ENCODE data around the gene DAZAP1. TPM values are rescaled to one million over a fixed set of nuclear protein-coding genes. Genes with fewer than 3 reads are reported as not detected.

The DAZAP1 gene
- total RNA-seq, 1 experiment from 2014 or later: 115 TPM

GRCh38 chr19:1393841-1394240, 13.5 kb upstream of the DAZAP1 start:
- DNase-seq (ENCODE audit: low read depth): no peak

- DNase-seq (ENCODE audit: low read depth): no peak
These were observed 12.9 kb upstream of the DAZAP1 start for GRCh38 chr19:1394252-1395193.

- DNase-seq (ENCODE audit: low read depth): no peak
These were observed 12.0 kb upstream of the DAZAP1 start for GRCh38 chr19:1395194-1396018.

- peak; percentile 53 for DNase-seq (ENCODE audit: low read depth)
These were observed 11.2 kb upstream of the DAZAP1 start for GRCh38 chr19:1396019-1396767.

GRCh38 chr19:1396768-1397679, 10.4 kb upstream of the DAZAP1 start:
- no peak for DNase-seq (ENCODE audit: low read depth)

- DNase-seq (ENCODE audit: low read depth): no peak
These were observed 9.5 kb upstream of the DAZAP1 start for GRCh38 chr19:1397838-1398237.

GRCh38 chr19:1399079-1399478, 8.3 kb upstream of the DAZAP1 start:
- DNase-seq (ENCODE audit: low read depth): no peak

GRCh38 chr19:1399745-1400144, 7.6 kb upstream of the DAZAP1 start:
- DNase-seq (ENCODE audit: low read depth): no peak

- DNase-seq (ENCODE audit: low read depth): no peak
These were observed 6.9 kb upstream of the DAZAP1 start for GRCh38 chr19:1400281-1401137.

GRCh38 chr19:1401138-1401888, 6.1 kb upstream of the DAZAP1 start, which contains the start of gene GAMT:
TSS of gene GAMT (minus strand) at chr19:1401542. CDS start at chr19:1401476, 66 bp downstream.
- peak; percentile 52 for DNase-seq (ENCODE audit: low read depth)

- DNase-seq (ENCODE audit: low read depth): no peak
These were observed 5.5 kb upstream of the DAZAP1 start for GRCh38 chr19:1401889-1402217.

GRCh38 chr19:1402411-1403070, 4.8 kb upstream of the DAZAP1 start:
- no peak for DNase-seq (ENCODE audit: low read depth)

- DNase-seq (ENCODE audit: low read depth): peak; percentile 99
These were observed 435 bp upstream of the DAZAP1 start for GRCh38 chr19:1406774-1407527.

- peak; percentile 61 for DNase-seq (ENCODE audit: low read depth)
These were observed 1.2 kb downstream of the DAZAP1 start for GRCh38 chr19:1408300-1409203.

- no peak for DNase-seq (ENCODE audit: low read depth)
These were observed 2.0 kb downstream of the DAZAP1 start for GRCh38 chr19:1409204-1410005.

Measured in Daoy (cell line).